Measurements from ENCODE around the gene OR51D1.

DNA sequence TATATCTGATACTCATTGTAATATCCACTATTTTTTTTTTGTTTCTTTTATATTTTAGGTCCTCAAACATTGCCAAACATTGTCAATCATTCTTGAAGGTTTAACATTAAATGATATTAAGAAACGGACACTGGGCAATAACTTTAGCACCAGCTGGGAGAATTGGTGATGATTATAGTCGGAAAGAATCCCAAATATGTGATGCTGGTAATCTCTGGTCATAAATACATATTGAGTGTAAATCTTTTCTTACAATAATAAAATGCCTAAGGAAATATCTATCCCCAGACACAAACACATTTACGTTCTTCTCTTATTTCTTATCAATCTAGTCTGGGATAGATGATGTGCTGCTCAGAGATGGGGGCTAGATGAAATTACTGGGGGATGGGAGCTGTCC is 35.2 kb downstream of the OR51D1 start:
- TF ChIP-seq, protein P1, sequence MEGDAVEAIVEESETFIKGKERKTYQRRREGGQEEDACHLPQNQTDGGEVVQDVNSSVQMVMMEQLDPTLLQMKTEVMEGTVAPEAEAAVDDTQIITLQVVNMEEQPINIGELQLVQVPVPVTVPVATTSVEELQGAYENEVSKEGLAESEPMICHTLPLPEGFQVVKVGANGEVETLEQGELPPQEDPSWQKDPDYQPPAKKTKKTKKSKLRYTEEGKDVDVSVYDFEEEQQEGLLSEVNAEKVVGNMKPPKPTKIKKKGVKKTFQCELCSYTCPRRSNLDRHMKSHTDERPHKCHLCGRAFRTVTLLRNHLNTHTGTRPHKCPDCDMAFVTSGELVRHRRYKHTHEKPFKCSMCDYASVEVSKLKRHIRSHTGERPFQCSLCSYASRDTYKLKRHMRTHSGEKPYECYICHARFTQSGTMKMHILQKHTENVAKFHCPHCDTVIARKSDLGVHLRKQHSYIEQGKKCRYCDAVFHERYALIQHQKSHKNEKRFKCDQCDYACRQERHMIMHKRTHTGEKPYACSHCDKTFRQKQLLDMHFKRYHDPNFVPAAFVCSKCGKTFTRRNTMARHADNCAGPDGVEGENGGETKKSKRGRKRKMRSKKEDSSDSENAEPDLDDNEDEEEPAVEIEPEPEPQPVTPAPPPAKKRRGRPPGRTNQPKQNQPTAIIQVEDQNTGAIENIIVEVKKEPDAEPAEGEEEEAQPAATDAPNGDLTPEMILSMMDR (conservative IDR thresholded peaks at IDR 0.05; ENCODE audit: low read depth, low read length) = no peak
- no peak for TF ChIP-seq EZH2 (IDR thresholded peaks at IDR 0.05; ENCODE audit: borderline replicate concordance, low read depth, low read length, poor library complexity, severe bottlenecking)

Data from A673 (cell line).